Vagina (tissue), 2 donors: ENCODE measurements around the gene IL17D. TPM values are rescaled to one million over a fixed set of nuclear protein-coding genes. Genes with fewer than 3 reads are reported as not detected.

Experiments
- DNase-seq, 2 donors: peaks; one replicate each; pipeline ENCODE4 v3.0.0-alpha.2; 2017; ENCODE audit errors: extremely low spot score in 2 of 2
- H3K27ac ChIP-seq: fragments of 200-600 bp; sonication (generic); one replicate; pipeline ENCODE4 v1.5.1; 2019
- H3K27me3 ChIP-seq: fragments of 200-600 bp; sonication (generic); one replicate; pipeline ENCODE4 v1.5.1; 2019
- H3K36me3 ChIP-seq, 2 donors: fragments of 200-600 bp; sonication (generic); one replicate each; pipeline ENCODE4 v1.5.1; 2017 to 2019
- H3K4me1 ChIP-seq: fragments of 200-600 bp; sonication (generic); one replicate; pipeline ENCODE4 v1.5.1; 2019
- H3K4me3 ChIP-seq, 2 donors: fragments of 200-600 bp; sonication (generic); 1 replicate in 1 of 2; 2 replicates in 1 of 2; pipeline ENCODE4 v1.5.1; 2016 to 2019
- H3K9me3 ChIP-seq: fragments of 200-600 bp; sonication (generic); one replicate; pipeline ENCODE4 v1.5.1; 2019
- POLR2A ChIP-seq, 2 donors: fragments of 450-650 bp; IDR thresholded peaks; one replicate each; pipeline ENCODE4 v1.6.1; 2017; ENCODE audit warnings: antibody characterized with exemption in 2 of 2, mild to moderate bottlenecking in 2 of 2, moderate library complexity in 2 of 2
- POLR2AphosphoS5 ChIP-seq, 2 donors: sonication (generic); formaldehyde crosslinking; IDR thresholded peaks; one replicate each; pipeline ENCODE4 v1.9.0; 2017; ENCODE audit warnings: antibody characterized with exemption in 2 of 2, mild to moderate bottlenecking in 2 of 2, low read depth in 1 of 2; ENCODE audit not compliant: insufficient read depth in 1 of 2
- intact Hi-C: fragments of 100-400 bp; cut with DNase I; formaldehyde crosslinking; loops from one replicate; pipeline ENCODE4 v1.15.1; 2023
- total RNA-seq: library from RNA; depleted of rRNA; stranded (reverse); fragments of >200 nt; gene quantifications from one replicate; pipeline ENCODE4 v1.2.3, GENCODE V29; 2016
- TF ChIP-seq, protein P1 (sequence below), 3 experiments: fragments of 450-650 bp in 2 of 3; fragments of 200-600 bp in 1 of 3; sonication (generic) in 1 of 3; IDR thresholded peaks; one replicate each; pipeline ENCODE4 v1.5.1; 2017 to 2019; ENCODE audit warnings: antibody characterized with exemption in 3 of 3, mild to moderate bottlenecking in 2 of 3, moderate library complexity in 2 of 3

Gene IL17D, protein sequence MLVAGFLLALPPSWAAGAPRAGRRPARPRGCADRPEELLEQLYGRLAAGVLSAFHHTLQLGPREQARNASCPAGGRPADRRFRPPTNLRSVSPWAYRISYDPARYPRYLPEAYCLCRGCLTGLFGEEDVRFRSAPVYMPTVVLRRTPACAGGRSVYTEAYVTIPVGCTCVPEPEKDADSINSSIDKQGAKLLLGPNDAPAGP
- 3.7 TPM for total RNA-seq

DNA sequence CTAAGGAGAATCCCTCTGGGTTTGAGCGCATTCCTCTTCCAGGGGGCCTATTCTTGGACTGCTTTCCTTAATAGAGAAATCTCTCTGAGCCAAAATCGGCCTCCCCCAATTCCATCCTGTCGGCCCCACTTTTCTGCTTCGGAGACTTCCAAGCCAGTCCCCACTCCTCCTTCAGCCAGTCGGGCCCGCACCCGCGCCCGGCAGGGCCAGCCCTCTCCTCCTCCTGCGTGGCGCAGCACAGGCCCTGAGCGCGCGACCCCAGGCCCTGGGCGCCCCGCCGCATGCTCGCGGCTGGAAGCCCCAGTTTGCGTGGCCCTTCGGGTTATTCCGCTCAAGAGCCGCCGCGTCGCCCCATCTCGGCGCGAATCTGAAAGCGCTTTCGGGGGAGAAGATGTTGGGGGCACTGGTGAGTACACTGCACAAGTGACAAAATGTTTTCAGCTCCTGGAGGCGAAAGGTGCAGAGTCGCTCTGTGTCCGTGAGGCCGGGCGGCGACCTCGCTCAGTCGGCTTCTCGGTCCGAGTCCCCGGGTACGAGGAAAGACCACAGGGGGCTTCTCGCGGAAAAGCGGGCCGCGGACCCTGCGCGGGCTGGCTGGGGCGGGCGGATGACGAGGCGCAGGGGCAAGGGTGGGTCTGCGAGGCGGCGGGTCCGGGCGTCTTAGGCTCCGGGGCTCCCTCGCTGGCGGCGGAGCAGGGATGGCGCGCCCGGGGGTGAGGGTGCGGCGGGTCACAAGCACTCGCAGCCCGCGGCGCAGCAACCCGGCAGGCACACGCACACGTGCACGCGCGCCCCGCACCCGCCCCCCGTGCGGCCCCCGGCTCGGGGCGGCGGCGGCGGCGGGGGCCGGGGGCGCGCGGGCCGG is at the start of gene IL17D:
TSS of gene IL17D (plus strand) at position 785 of the 865 bp plus-strand sequence. CDS start 303 bp downstream, outside the sequence.
- Histone ChIP-seq H3K9me3 (no peaks in the 10 kb centered on the region), H3K4me3 (peak within 1 kb of the TSS; percentile 68 to 77), H3K36me3 (no peaks in the 10 kb centered on the region), H3K27me3 (no peaks in the 10 kb centered on the region), H3K4me1 (peaks cover 24% of the 10 kb centered on the region), H3K27ac (peak within 1 kb of the TSS; percentile 83)
- intact Hi-C loops = loop anchor here (2.0 to 10.0 kb wide), 2 partner anchors 72 to 136 kb away; partner anchors contain the start of genes EEF1AKMT1 and IFT88
- no peak for DNase-seq
- TF ChIP-seq, protein P1, sequence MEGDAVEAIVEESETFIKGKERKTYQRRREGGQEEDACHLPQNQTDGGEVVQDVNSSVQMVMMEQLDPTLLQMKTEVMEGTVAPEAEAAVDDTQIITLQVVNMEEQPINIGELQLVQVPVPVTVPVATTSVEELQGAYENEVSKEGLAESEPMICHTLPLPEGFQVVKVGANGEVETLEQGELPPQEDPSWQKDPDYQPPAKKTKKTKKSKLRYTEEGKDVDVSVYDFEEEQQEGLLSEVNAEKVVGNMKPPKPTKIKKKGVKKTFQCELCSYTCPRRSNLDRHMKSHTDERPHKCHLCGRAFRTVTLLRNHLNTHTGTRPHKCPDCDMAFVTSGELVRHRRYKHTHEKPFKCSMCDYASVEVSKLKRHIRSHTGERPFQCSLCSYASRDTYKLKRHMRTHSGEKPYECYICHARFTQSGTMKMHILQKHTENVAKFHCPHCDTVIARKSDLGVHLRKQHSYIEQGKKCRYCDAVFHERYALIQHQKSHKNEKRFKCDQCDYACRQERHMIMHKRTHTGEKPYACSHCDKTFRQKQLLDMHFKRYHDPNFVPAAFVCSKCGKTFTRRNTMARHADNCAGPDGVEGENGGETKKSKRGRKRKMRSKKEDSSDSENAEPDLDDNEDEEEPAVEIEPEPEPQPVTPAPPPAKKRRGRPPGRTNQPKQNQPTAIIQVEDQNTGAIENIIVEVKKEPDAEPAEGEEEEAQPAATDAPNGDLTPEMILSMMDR (IDR thresholded peaks at IDR 0.05) = no peak
- TF ChIP-seq POLR2A (IDR thresholded peaks at IDR 0.05) (no peak), POLR2AphosphoS5 (IDR thresholded peaks at IDR 0.05; ENCODE audit: insufficient read depth in 1 of 2, low read depth in 1 of 2) (peak in 1 of 2 donors; percentile 23)

GRCh38 chr13:20654156-20654555 is 49.3 kb upstream of the IL17D start:
- Histone ChIP-seq H3K36me3 (no peaks in the 10 kb centered on the region), H3K9me3 (no peaks in the 10 kb centered on the region), H3K27me3 (no peaks in the 10 kb centered on the region), H3K4me1 (no peaks in the 10 kb centered on the region), H3K27ac (no peak overlapping the region), H3K4me3 (no peak overlapping the region)
- no peak for TF ChIP-seq POLR2A (IDR thresholded peaks at IDR 0.05)
- TF ChIP-seq, protein P1 (IDR thresholded peaks at IDR 0.05) = no peak
- TF ChIP-seq POLR2AphosphoS5 (IDR thresholded peaks at IDR 0.05; ENCODE audit: insufficient read depth in 1 of 2, low read depth in 1 of 2) = no peak
- intact Hi-C loops = no loop called here
- no peak for DNase-seq

- intact Hi-C loops = no loop called here
- H3K27ac ChIP-seq = no peak overlapping the region
Observed at GRCh38 chr13:20658451-20659040, 45.0 kb upstream of the IL17D start.

DNA sequence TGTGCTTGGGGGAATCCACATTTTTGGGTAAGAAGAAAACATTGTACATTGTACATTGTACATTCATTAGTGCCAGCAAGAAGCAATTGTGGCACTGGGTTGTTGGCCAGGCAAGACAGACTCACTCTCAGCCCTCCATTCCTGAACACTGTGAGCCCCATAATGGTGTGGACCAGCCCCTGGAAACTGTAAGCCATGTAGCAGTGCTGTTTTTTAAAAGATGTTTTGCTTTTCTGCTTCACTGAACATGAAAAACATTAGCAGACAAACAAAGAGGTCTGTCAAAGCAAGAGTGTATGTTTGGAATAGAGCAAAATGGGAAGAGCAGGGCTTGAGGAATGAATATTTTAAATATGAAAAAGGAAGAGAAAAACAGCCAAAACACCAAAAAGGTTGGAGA is 39.1 kb upstream of the IL17D start:
- intact Hi-C loops = no loop called here

More at GRCh38 chr13:20658451-20659040, 45.0 kb upstream of the IL17D start:
- DNase-seq = no peak
- peaks cover 0 to 4% of the 10 kb centered on the region in 2 donors for H3K36me3 ChIP-seq
- no peaks in the 10 kb centered on the region for H3K4me1 ChIP-seq
- H3K4me3 ChIP-seq = no peak overlapping the region
- no peaks in the 10 kb centered on the region for H3K27me3 ChIP-seq
- H3K9me3 ChIP-seq = no peaks in the 10 kb centered on the region
- TF ChIP-seq, protein P1 (IDR thresholded peaks at IDR 0.05) = no peak
- TF ChIP-seq POLR2AphosphoS5 (IDR thresholded peaks at IDR 0.05; ENCODE audit: insufficient read depth in 1 of 2, low read depth in 1 of 2) (no peak), POLR2A (IDR thresholded peaks at IDR 0.05) (no peak)

More for the DNA sequence above, 39.1 kb upstream of the IL17D start:
- H3K4me1 ChIP-seq = no peaks in the 10 kb centered on the region
- TF ChIP-seq POLR2A (IDR thresholded peaks at IDR 0.05) (no peak), POLR2AphosphoS5 (IDR thresholded peaks at IDR 0.05; ENCODE audit: insufficient read depth in 1 of 2, low read depth in 1 of 2) (no peak)
- TF ChIP-seq, protein P1 (IDR thresholded peaks at IDR 0.05) = no peak
- H3K4me3 ChIP-seq = no peak overlapping the region
- peaks cover 0 to 7% of the 10 kb centered on the region in 2 donors for H3K36me3 ChIP-seq
- H3K9me3 ChIP-seq = no peaks in the 10 kb centered on the region
- H3K27ac ChIP-seq = no peak overlapping the region
- no peak for DNase-seq
- no peaks in the 10 kb centered on the region for H3K27me3 ChIP-seq
